GM18867 (cell line): ENCODE measurements around the gene RELT.

Source experiments
- ATAC-seq: cut with Tn5 transposase; IDR thresholded peaks from one replicate; pipeline ENCODE4 v1.9.1; 2021; ENCODE audit warnings: mild to moderate bottlenecking, moderate library complexity; ENCODE audit not compliant: unreplicated experiment

Gene RELT

DNA sequence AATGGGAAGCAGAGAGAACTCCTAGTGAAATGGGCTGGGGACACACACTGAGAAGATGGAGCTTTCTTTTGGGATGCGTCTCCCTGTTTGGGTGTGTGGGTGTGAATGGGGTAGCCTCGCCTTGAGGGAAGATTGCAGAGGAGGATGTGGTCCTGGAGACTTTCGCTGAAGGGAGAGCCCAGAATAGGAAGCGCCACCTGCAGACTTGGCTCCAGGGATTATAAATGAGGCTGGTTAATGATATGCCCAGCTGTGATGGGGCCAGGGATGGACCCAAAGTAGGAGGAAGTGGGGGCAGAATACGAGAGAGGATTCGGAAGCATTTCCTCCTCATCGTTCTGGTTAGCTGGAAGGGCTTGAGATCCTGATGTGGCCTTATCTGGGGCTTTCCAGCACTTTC is 13.7 kb downstream of the RELT start:
- ATAC-seq = no peak

DNA sequence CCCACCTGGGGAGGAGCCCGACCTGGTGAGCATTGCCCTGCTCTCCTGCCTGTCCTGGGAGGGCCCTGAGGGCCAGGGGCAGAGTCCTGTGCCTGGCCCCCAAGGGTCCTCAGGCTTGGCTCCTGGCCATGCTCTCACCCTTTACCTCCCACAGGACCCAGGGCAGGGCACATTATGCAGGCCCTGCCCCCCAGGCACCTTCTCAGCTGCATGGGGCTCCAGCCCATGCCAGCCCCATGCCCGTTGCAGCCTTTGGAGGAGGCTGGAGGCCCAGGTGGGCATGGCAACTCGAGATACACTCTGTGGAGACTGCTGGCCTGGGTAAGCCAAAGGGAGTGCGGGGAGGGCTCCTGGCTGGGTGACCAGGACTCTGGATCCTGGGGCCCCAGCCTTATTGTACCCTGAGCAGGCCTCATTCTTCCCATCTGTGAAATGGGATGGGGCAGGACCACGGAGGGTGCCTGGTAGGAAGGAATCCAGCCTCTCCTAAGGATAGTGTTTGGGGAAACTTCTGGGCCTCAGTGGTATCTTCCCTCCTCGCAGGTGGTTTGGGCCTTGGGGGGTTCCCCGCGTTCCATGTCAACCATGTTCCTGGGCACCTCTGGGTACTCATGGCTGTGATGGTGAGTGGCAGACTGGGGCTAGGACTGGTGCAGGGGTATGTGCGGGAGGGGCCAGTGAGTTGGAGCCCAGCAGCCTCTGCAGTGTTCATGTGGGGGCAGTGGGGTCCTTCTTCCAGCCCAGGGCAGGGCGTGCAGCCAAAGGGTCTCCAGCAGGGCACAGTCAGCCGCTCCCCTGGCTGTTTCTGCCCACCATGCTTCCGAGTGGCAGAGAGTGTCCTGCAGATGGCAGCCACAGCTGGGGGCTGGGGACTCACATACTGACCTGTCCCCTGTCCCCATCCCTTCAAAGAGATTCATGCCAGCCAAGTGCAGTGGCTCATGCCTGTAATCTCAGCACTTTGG is 14.7 kb downstream of the RELT start:
- ATAC-seq = no peak

DNA sequence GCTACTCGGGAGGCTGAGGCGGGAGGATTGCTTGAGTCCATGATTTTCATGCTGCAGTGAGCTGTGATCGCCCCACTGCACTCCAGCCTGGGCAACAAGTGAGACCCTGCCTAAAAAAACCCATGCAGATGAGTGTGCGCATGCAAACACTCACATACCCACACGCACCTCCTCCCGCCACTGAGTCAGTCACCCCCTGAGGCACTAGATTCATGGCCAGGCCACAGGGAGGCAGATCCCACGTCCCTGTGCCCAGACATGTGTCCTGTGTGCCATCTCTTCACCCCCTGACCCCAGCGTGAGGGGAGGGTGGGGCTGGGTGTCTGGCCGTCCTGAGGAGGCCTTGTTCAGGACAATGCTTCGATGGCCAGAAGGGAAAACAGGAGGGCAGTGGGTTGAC is 15.5 kb downstream of the RELT start:
- ATAC-seq = no peak

DNA sequence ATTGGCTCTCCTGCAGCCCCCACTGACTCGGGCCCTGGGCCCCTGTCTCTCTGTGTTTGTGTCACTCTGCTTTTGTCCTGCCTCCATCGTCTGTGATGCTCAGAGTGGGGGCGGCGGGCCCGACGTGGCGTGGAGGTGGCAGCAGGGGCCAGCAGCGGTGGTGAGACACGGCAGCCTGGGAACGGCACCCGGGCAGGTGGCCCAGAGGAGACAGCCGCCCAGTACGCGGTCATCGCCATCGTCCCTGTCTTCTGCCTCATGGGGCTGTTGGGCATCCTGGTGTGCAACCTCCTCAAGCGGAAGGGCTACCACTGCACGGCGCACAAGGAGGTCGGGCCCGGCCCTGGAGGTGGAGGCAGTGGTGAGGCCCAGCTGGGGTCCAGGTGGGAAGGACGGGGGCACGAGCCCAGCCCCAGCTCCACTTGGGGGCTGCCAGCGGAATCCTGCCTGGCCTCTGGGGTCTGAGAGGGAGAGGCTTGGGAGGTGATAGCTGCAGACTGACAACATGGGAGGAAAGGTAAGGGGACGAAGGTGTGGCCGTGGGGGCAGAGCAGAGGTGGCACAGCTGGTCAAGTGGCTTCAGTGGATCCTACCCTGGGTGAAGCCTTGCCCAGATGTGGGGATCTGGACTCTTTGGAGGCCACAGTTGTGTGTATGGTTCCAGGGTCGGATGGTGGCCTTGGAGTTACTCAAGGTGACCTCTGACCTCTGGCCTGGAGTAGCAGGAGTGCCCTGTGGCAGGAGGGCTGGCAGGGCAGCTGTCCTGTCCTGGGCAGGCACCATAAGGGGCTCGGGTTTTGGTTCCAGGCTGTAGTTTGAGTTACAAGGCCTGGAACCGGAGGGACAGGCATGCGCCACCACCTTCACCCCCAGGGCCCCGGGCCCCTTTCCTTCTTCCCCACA is 16.2 kb downstream of the RELT start:
- ATAC-seq = no peak

DNA sequence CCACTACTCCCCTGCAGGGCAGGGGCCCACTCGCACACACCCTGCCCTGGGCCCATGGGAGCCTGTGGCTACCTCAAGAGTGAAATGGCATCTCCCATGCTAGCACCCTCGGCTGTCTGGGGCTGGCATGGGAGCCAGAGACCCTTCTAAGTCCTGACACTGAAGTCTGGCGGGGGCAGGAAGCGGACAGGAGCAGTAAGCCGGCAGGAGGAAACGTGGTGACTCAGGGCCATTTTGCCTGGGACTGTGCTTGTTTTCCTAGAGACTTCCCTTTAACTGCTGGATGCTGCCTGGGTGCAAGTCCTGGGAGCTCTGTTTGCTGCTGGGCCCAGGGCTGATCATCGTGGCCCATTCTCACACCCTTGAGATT is 16.8 kb downstream of the RELT start:
- ATAC-seq = no peak

DNA sequence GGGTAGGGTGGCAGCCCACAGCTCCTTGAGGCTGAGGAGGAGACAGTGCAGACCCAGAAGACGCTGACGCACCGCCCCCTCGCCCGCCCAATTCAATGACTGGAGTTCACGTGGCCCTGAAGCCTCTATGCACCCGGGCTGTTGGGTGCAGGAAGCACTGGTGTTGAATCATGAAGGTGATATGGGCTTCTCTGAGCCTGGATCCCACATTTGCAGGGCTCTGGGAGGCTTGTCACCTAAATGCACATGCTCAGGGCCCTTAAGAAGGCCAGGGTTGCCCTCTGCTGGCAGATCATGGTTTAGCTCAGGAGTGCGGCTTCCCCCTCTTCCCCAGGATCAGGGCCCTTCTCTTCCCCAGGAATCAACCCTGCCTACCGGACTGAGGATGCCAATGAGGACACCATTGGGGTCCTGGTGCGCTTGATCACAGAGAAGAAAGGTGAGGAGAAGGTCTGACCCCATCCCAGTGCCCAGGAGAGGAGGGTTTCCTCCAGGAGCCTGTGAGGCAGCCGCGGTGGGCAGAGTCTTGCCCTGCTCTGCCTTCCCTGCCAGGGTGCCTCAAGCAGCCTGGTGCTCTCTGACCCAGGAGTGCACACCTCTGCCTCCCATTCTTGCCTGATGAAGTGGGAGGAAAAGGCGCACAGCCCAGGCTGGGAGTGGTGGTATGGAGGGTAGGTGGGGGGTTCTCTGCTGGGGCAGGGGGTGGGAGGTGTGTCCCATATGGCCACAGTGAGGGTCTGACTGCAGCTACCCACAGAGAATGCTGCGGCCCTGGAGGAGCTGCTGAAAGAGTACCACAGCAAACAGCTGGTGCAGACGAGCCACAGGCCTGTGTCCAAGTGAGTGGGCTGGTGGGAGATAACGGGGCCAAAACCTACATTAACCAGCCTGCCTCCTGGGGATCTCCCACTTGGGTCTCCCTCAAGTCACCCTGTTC is 17.5 kb downstream of the RELT start:
- no peak for ATAC-seq

DNA sequence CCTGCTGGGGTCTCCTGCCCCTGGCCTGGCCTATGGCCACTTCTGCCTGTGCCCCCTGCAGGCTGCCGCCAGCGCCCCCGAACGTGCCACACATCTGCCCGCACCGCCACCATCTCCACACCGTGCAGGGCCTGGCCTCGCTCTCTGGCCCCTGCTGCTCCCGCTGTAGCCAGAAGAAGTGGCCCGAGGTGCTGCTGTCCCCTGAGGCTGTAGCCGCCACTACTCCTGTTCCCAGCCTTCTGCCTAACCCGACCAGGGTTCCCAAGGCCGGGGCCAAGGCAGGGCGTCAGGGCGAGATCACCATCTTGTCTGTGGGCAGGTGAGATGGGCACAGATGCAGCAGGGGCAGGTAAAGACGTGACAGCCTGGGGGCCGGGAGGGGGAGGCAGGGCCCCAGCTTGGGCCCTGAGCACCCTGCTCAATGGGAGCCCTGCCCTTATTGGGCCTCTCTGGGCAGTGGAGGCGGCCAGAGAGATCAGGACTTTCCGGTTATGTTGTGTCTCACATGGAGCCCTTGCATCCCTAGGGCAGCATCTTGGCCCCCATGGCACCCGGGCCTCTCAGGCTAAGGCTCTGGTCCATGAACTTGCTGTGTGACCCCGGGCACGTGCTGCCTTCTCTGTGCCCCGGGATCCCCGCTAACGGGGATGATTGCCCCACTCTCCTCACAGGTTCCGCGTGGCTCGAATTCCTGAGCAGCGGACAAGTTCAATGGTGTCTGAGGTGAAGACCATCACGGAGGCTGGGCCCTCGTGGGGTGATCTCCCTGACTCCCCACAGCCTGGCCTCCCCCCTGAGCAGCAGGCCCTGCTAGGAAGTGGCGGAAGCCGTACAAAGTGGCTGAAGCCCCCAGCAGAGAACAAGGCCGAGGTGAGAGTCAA is 18.5 kb downstream of the RELT start:
- no peak for ATAC-seq

DNA sequence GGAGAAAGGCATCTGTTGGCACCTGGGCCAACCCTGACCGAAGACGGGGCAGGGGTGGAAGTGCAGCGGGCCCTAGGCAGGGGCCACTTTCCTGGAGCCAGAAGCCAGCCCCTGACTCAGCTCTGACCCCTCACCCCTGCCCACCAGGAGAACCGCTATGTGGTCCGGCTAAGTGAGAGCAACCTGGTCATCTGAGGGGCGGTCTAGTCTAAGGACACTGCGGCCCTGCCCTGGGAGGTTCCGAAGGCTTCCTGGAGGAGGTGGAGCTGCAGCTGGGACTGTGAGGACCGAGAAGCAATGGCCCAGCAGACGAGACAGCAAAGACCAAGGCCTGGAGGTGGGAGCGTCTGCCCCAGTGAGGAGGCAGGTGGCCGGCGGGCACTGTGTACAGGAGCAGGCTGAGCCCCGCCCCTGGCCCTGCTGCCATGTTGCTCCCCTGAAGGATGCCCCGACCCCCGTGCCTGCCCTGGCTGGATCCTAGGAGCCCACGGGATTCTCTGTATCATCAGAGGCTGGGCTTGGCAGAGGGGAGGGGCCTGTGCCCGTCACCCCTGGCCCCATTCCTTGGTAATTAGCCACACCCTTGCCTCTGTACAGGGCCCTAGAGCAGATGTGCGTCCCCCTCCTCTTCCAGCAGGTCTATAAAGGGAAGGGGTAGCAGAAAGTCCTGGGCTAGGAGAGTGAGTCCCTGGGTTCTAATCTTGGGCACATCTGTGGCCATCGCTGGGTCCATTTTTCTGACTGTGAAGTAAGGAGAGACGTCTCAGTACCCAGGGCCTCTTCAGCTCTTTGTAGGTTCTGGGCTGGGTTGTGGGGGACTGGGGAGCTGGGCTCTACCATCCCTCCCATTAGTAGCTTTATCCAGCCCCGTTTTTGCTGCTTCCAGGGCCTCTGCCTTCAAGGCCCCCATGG is 19.4 kb downstream of the RELT start:
- no peak for ATAC-seq

DNA sequence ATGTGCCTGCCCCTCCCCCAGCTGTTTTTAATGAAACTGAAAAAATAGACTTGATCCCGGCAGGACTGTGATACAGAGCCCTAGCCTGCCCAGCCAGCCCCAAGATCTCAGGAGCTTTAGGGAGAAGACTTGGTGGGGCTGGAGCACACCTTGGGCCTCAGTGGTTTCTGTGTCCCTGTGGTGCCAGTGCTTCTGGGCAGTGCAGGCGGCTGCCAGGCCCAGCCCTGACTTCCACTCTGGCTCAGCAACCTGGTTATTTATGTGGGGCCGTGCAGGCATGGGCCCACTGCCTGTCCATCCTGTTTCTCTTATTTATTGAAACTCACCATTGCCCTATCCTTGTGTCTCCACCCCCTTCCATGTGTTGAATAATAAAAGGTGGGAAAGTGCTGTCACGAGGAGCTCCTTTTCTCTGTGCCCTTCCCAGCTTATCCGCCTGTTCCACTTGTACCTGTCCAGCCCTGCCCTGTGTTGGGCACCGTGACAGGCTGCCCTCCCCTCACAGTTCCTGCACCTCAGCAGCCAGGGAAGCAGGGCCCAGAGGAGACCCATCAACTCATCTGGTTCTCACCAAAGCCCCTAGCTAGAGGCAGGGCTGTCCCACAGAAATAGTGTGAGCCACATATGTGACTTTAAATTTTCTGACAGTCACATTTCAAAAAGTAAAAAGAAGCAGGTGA is 20.2 kb downstream of the RELT start:
- ATAC-seq = no peak

DNA sequence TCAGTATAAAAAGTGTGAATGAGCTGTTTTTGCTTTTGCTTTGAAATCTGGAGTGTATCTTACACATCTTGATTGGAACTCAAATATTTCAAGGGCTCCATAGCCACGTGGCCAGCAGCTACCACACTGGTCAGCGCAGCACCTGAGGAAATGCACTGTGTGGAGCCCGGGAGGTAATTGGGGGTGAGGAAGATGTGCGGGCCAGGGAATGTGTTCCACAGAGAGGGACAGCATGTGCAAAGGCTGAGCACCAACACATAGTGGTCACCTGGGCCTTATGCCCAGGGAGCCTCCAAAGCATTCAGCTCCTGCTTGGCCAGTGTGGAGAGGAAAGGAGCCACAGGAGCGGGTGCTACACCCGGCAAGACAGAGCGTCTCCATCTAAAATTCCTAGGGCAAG is 20.8 kb downstream of the RELT start:
- ATAC-seq = no peak

DNA sequence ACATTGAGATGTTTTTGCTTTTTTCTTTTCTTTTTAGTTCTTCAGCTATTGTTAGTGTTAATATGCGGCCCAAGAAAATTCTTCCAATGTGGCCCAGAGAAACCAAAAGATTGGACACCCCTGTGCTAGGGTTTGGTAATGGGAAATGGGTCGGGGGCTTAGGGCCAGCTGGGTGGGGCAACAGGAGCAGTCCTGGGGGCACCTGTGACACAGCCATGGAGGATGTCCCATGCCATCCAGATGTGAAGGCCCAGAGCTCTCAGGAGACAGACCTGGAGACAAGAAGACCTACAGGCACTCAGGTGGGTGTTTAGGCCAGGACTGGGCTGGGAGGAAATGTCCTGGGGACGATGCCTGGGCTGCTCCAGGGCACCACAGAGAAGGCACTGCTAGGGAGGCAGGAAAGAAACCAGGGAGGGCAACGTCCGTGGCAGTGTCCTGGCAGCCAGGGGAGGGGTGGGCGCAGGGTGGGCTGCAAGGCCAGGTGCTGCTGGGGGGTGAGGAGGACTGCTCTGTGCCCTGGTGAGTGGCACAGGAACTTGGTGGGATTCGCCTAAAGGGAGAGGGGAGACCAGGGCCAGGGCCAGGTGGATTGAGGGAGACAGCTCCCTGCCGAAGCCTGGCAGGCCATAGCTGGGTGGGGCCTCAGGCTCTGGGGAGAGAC is 21.4 kb downstream of the RELT start:
- no peak for ATAC-seq

DNA sequence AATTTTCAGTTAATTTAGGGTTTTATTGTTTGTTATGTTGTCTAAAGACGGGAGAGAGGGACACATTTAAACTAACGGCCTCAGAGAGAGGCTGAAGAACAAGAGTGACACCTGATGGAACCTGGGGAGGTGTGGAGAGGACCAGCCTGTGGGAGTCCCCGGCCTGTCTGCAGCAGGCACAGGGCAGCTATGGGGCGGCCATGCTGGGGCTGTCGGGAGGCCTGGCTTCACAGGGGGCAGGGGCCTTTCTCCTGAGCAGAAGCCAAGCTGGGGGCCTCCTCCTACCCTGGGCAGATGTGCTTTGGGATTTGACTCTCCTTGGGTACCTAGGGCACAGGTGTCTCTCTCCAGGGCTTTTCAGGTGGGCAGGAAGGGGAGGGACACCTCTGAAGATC is 21.9 kb downstream of the RELT start:
- ATAC-seq = no peak

DNA sequence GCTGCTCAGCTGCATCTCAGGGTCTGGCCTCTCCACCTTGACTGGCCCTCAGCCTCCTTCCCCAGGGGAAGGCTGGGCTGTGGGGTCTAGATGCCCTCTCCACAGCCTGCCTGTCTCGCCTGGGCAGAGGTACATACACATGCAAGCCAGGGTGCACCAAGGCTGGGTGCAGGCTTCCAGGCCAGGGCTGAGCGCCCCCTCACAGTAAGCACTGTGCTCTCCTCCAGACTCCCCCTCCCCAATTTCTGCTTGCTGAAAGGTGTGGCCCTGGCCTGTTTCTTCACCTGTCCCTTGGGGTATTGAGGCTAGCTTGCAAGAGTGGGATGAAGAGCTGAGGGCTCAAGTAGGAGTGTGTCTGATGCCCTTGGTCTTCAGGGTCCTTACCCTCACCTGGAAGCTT is 22.5 kb downstream of the RELT start:
- ATAC-seq = no peak

DNA sequence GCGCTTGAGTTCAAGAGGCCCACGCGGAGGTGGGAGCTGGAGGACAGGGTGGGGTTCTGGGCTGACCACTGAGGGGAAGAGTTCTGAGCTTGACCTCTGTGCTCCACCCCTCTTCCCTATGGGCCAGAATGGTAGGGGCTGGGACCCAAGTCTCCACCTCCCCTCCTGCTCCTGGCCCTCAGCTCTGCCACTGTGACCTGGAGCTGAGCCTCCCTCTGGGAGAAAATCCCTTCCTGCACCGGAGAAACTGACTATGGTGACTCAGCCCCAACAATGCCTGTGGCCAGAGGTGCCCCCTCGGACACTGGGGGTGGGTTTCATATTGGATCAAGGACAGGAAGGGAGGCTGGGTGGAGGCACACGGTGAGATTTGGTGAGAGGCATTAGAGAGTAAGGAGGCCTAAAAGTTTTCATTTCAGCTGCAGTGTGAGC is 23.0 kb downstream of the RELT start:
- no peak for ATAC-seq

DNA sequence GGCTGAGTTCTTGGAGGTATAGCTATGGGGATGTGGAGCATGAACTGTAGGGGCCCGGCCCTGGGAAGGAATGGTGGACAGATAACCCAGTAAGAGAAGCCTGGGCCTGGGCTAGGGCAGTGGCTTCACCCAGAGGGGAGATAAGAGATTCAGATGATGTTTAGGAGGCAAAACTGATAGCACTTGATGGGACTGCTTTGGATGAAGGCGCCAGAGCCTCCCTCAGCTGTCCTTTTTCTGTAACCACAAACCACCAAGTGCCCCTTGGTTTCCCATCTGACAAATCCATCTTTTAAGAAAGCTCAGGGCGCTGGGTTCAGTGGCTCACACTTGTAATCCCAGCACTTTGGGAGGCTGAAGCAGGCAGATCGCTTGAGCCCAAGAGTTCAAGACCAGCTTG is 23.4 kb downstream of the RELT start:
- no peak for ATAC-seq

DNA sequence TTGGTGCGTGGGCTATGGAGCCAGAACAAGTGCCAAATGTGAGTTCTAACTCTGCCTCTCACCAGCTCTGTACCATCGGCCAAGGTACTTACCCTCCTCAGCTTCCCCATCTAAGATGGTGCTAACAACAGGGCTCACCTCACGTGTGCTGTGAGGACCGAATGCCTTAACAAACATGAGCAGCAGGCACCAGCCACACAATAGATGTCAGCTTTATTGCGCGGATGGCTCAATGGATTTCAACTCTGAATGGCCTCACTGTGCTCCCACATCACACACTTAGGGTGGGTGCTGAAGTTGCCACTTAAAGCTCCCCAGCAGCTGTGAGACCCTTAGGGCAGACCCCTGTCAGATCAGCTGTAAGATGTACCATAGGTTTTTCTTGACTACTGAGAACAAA is 24.1 kb downstream of the RELT start:
- no peak for ATAC-seq

DNA sequence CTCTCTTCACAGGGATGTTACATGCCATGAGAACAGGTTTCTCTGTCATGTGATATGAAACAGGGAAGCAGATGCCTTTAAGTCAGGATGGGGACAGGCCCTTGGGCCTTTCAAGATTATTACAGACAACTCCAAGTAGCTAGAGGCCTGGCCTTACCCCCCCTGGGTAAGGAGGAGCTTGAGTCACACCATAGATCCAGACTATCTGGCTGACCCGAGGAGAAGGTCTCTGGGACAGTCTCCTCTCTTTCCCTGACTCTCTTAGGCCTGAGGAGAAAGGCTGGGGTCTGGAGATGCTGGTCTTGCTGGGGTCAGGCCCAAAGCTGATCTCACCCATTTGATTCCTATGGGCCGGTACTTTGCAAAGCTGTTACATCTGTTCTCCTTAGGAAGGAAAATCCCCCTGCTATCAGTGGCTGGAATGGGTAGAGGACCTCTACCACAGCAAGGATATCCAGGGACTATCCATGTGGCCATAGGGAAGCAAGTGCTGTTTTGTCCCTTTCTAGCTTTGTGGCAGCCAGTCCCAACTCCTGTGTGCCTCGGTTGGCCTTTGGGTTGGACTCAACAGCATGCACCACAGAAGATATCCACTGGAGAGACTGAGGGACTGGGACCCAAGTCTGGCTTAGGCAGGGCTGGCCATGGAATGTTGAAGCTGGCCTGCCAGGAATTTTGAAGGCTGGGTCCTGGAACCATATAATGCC is 25.2 kb downstream of the RELT start:
- ATAC-seq = no peak
